Mesenchymal stem cell (in vitro differentiated cells and primary cell): ENCODE data around the gene KLK13. TPM values are rescaled to one million over a fixed set of nuclear protein-coding genes. Genes with fewer than 3 reads are reported as not detected.

ENCODE experiments used
- DNase-seq: peaks from one replicate; pipeline ENCODE4 v3.0.0-alpha.2; 2013
- H2AFZ ChIP-seq: one replicate; pipeline ENCODE4 v1.6.1; 2013; ENCODE audit warnings: low read depth, mild to moderate bottlenecking, control low read depth, inconsistent platforms, low read length, moderate library complexity
- H2AK5ac ChIP-seq: 2 replicates; pipeline ENCODE4 v1.6.1; 2013; ENCODE audit warnings: low read length, moderate library complexity, mild to moderate bottlenecking, inconsistent platforms; ENCODE audit not compliant: severe bottlenecking
- H2BK120ac ChIP-seq: one replicate; pipeline ENCODE4 v1.6.1; 2013; ENCODE audit warnings: low read depth, mild to moderate bottlenecking, inconsistent platforms, low read length, moderate library complexity
- H2BK12ac ChIP-seq, 2 experiments: one replicate each; pipeline ENCODE4 v1.6.1; 2013; ENCODE audit warnings: inconsistent platforms in 2 of 2, low read length in 2 of 2, mild to moderate bottlenecking in 2 of 2, moderate library complexity in 2 of 2, control low read depth in 1 of 2
- H2BK15ac ChIP-seq: one replicate; pipeline ENCODE4 v1.6.1; 2013; ENCODE audit warnings: mild to moderate bottlenecking, low read depth, inconsistent platforms; ENCODE audit not compliant: poor library complexity, severe bottlenecking
- H2BK5ac ChIP-seq: 2 replicates; pipeline ENCODE4 v1.6.1; 2013; ENCODE audit warnings: low read depth, mild to moderate bottlenecking, low read length, control low read depth, inconsistent platforms; ENCODE audit not compliant: poor library complexity, severe bottlenecking
- H3K14ac ChIP-seq, 2 experiments: one replicate each; pipeline ENCODE4 v1.6.1; 2013; ENCODE audit warnings: inconsistent platforms in 2 of 2, low read length in 2 of 2, control low read depth in 1 of 2, mild to moderate bottlenecking in 1 of 2, moderate library complexity in 1 of 2
- H3K18ac ChIP-seq, 2 experiments: one replicate each; pipeline ENCODE4 v1.6.1; 2013; ENCODE audit warnings: inconsistent platforms in 2 of 2, low read length in 2 of 2, control low read depth in 1 of 2, low read depth in 1 of 2, mild to moderate bottlenecking in 1 of 2
- H3K23ac ChIP-seq, 2 experiments: one replicate each; pipeline ENCODE4 v1.6.1; 2013; ENCODE audit warnings: inconsistent platforms in 2 of 2, low read length in 2 of 2, mild to moderate bottlenecking in 2 of 2, moderate library complexity in 2 of 2, control low read depth in 1 of 2
- H3K27ac ChIP-seq: 2 replicates; pipeline ENCODE4 v1.5.1; 2013; ENCODE audit warnings: mild to moderate bottlenecking, moderate library complexity, low read length, control low read depth, inconsistent platforms; ENCODE audit not compliant: poor library complexity, severe bottlenecking
- H3K27me3 ChIP-seq, 2 experiments: 2 replicates each; pipeline versions ENCODE4 v1.6.1 to v1.7.0; 2013; ENCODE audit warnings: low read length in 2 of 2, mild to moderate bottlenecking in 2 of 2, moderate library complexity in 2 of 2, control low read depth in 1 of 2, inconsistent platforms in 1 of 2; ENCODE audit not compliant: control insufficient read depth in 1 of 2, insufficient read depth in 1 of 2
- H3K36me3 ChIP-seq, 2 experiments: 2 replicates each; pipeline versions ENCODE4 v1.6.1 to v1.7.0; 2013; ENCODE audit warnings: low read length in 2 of 2, control low read depth in 1 of 2, inconsistent platforms in 1 of 2, low read depth in 1 of 2, mild to moderate bottlenecking in 1 of 2; ENCODE audit not compliant: insufficient read depth in 2 of 2, control insufficient read depth in 1 of 2
- H3K4ac ChIP-seq, 2 experiments: one replicate each; pipeline ENCODE4 v1.6.1; 2013; ENCODE audit warnings: inconsistent platforms in 2 of 2, low read length in 2 of 2, mild to moderate bottlenecking in 2 of 2, moderate library complexity in 2 of 2, control low read depth in 1 of 2, low read depth in 1 of 2
- H3K4me1 ChIP-seq: 2 replicates; pipeline ENCODE4 v1.6.1; 2013; ENCODE audit warnings: low read depth, low read length, control low read depth; ENCODE audit not compliant: control insufficient read depth, insufficient read depth
- H3K4me2 ChIP-seq: 2 replicates; pipeline ENCODE4 v1.6.1; 2013; ENCODE audit warnings: low read length, mild to moderate bottlenecking, inconsistent platforms; ENCODE audit not compliant: poor library complexity, severe bottlenecking
- H3K4me3 ChIP-seq, 2 experiments: 2 replicates each; pipeline versions ENCODE4 v1.5.1 to v1.7.0; 2013; ENCODE audit warnings: low read length in 2 of 2, mild to moderate bottlenecking in 2 of 2, control low read depth in 1 of 2, low read depth in 1 of 2; ENCODE audit not compliant: insufficient read depth in 1 of 2
- H3K79me1 ChIP-seq: replicated peaks from 2 replicates; pipeline ENCODE4 v1.6.1; 2013; ENCODE audit warnings: mild to moderate bottlenecking, control low read depth, low read length, inconsistent platforms; ENCODE audit not compliant: poor library complexity, severe bottlenecking
- H3K9ac ChIP-seq: 2 replicates; pipeline ENCODE4 v1.7.0; 2013; ENCODE audit warnings: mild to moderate bottlenecking, low read length, moderate library complexity
- H3K9me3 ChIP-seq: 2 replicates; pipeline ENCODE4 v1.7.0; 2013; ENCODE audit warnings: mild to moderate bottlenecking, low read length; ENCODE audit not compliant: control insufficient read depth
- H4K8ac ChIP-seq: one replicate; pipeline ENCODE4 v1.6.1; 2013; ENCODE audit warnings: inconsistent platforms, mild to moderate bottlenecking, low read length, moderate library complexity
- H4K91ac ChIP-seq: one replicate; pipeline ENCODE4 v1.6.1; 2013; ENCODE audit warnings: mild to moderate bottlenecking, low read length, inconsistent platforms
- WGBS: methylation state at CpG from one replicate; pipeline ENCODE4 v1.1.7; 2013; ENCODE audit warnings: mixed read lengths; 5-methylcytosine and 5-hydroxymethylcytosine counted together
- polyA plus RNA-seq, 2 experiments: library from polyadenylated mRNA; stranded (reverse); fragments of 200-250 nt; gene quantifications; one replicate each; pipeline ENCODE4 v1.2.3, GENCODE V29; 2013

Gene KLK13
- not detected for polyA plus RNA-seq (2013, experiment 1 of 2)
- not detected for polyA plus RNA-seq (2013, experiment 2 of 2)

GRCh38 chr19:51064534-51065220 lies at the start of gene KLK13:
Gene KLK13 (minus strand): TSS chr19:51065092. CDS start chr19:51065067, 25 bp downstream.
- Histone ChIP-seq H3K4me2 (no peak within 1 kb of the TSS), H3K79me1 (no peaks in the 10 kb centered on the region), H2BK5ac (no peak within 1 kb of the TSS), H3K9me3 (no peaks in the 10 kb centered on the region), H3K18ac (no peak within 1 kb of the TSS), H3K27ac (no peak within 1 kb of the TSS), H3K14ac (no peak within 1 kb of the TSS), H2BK120ac (no peak within 1 kb of the TSS), H2BK15ac (no peak within 1 kb of the TSS), H4K91ac (no peak within 1 kb of the TSS), H2AFZ (no peak within 1 kb of the TSS), H3K4ac (no peak within 1 kb of the TSS), H3K23ac (no peak within 1 kb of the TSS), H3K4me3 (no peak within 1 kb of the TSS), H3K27me3 (peaks cover 5 to 39% of the 10 kb centered on the region in 2 experiments), H3K9ac (no peak within 1 kb of the TSS), H3K4me1 (peaks cover 1% of the 10 kb centered on the region), H4K8ac (no peak within 1 kb of the TSS), H2BK12ac (no peak within 1 kb of the TSS), H3K36me3 (no peaks in the 10 kb centered on the region), H2AK5ac (no peak within 1 kb of the TSS)
- 45% methylated on average over 11 of the region's 38 CpGs for WGBS
- no peak for DNase-seq

DNA sequence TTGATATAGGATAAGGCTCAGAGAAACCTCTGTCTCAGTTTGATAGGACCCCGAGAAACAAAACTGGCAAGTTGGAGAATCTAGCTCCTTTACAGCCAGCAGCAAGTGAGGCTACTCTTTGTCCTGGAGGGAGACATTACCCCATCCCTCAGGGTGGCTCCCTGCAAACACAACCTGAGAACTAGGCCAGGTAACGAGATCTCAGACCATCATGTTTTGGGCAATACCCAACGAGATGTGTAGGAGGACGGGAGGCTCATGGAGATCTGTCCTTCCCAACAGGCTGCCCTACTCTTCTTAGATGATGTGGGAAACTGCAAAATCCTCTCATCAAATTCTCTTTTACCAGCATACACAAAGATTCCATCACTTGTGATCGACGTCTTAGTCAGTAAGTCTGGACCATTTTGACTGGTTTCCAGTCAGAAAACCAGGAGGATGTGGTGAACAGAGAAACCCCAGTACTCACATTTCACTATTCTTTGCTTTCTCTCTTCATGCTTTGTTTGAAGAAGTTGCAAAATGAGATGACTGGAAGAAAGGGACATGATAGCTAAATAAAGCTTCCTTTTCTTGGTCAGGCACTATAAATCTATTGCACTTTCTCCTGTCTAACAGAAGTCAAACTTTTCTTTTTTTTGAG lies 49.3 kb upstream of the KLK13 start:
- Histone ChIP-seq H3K79me1 (no peaks in the 10 kb centered on the region), H3K23ac (no peak overlapping the region), H2BK120ac (no peak overlapping the region), H2BK12ac (no peak overlapping the region), H3K14ac (no peak overlapping the region), H4K8ac (no peak overlapping the region), H3K27me3 (peaks cover 4 to 59% of the 10 kb centered on the region in 2 experiments), H3K9ac (no peak overlapping the region), H2BK5ac (no peak overlapping the region), H3K27ac (no peak overlapping the region), H3K4ac (no peak overlapping the region), H3K4me2 (no peak overlapping the region), H3K9me3 (no peaks in the 10 kb centered on the region), H4K91ac (no peak overlapping the region), H3K18ac (no peak overlapping the region), H2AFZ (no peak overlapping the region), H2BK15ac (no peak overlapping the region), H3K4me1 (no peaks in the 10 kb centered on the region), H3K36me3 (no peaks in the 10 kb centered on the region), H3K4me3 (no peak overlapping the region), H2AK5ac (no peak overlapping the region)
- WGBS: 86% methylated on average over 6 of the region's 6 CpGs
- no peak for DNase-seq

GRCh38 chr19:51111606-51112005 lies 46.7 kb upstream of the KLK13 start:
- Histone ChIP-seq H3K18ac (no peak overlapping the region), H3K4ac (no peak overlapping the region), H3K4me3 (no peak overlapping the region), H3K4me1 (peaks cover 11% of the 10 kb centered on the region), H2AFZ (no peak overlapping the region), H3K27ac (no peak overlapping the region), H3K36me3 (no peaks in the 10 kb centered on the region), H4K8ac (no peak overlapping the region), H2AK5ac (no peak overlapping the region), H3K27me3 (peaks cover 4 to 51% of the 10 kb centered on the region in 2 experiments), H3K14ac (no peak overlapping the region), H3K9me3 (no peaks in the 10 kb centered on the region), H2BK15ac (no peak overlapping the region), H3K4me2 (no peak overlapping the region), H2BK12ac (no peak overlapping the region), H3K79me1 (peaks cover 7% of the 10 kb centered on the region), H2BK120ac (no peak overlapping the region), H2BK5ac (no peak overlapping the region), H4K91ac (no peak overlapping the region), H3K23ac (no peak overlapping the region), H3K9ac (no peak overlapping the region)
- no peak for DNase-seq
- 47% methylated on average over 6 of the region's 6 CpGs for WGBS

GRCh38 chr19:51110666-51110971 lies 45.7 kb upstream of the KLK13 start:
- Histone ChIP-seq H3K27ac (no peak overlapping the region), H2BK15ac (no peak overlapping the region), H4K91ac (no peak overlapping the region), H3K14ac (no peak overlapping the region), H2BK120ac (no peak overlapping the region), H3K4me2 (no peak overlapping the region), H3K36me3 (peaks cover 1 to 4% of the 10 kb centered on the region in 2 experiments), H3K18ac (no peak overlapping the region), H3K23ac (no peak overlapping the region), H2BK12ac (no peak overlapping the region), H2AFZ (no peak overlapping the region), H3K9me3 (no peaks in the 10 kb centered on the region), H3K4me1 (peaks cover 11% of the 10 kb centered on the region), H3K4ac (no peak overlapping the region), H3K9ac (no peak overlapping the region), H3K4me3 (no peak overlapping the region), H4K8ac (no peak overlapping the region), H3K27me3 (peaks cover 4 to 43% of the 10 kb centered on the region in 2 experiments), H3K79me1 (peaks cover 13% of the 10 kb centered on the region), H2BK5ac (no peak overlapping the region), H2AK5ac (no peak overlapping the region)
- WGBS: 45% methylated on average over 1 of the region's 1 CpG
- DNase-seq: no peak
